Superior temporal gyrus (tissue), 1 donor: ENCODE results near the gene RNF103.
"Not testable (repeated sequence)": the region's sequence is repeated elsewhere in the genome, so short reads cannot be mapped to it uniquely, and the experiment has no call there.

Source experiments
- DNase-seq: peaks from one replicate; pipeline ENCODE4 v3.0.0-alpha.2; 2016; ENCODE audit errors: extremely low spot score

Gene RNF103, protein sequence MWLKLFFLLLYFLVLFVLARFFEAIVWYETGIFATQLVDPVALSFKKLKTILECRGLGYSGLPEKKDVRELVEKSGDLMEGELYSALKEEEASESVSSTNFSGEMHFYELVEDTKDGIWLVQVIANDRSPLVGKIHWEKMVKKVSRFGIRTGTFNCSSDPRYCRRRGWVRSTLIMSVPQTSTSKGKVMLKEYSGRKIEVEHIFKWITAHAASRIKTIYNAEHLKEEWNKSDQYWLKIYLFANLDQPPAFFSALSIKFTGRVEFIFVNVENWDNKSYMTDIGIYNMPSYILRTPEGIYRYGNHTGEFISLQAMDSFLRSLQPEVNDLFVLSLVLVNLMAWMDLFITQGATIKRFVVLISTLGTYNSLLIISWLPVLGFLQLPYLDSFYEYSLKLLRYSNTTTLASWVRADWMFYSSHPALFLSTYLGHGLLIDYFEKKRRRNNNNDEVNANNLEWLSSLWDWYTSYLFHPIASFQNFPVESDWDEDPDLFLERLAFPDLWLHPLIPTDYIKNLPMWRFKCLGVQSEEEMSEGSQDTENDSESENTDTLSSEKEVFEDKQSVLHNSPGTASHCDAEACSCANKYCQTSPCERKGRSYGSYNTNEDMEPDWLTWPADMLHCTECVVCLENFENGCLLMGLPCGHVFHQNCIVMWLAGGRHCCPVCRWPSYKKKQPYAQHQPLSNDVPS

DNA sequence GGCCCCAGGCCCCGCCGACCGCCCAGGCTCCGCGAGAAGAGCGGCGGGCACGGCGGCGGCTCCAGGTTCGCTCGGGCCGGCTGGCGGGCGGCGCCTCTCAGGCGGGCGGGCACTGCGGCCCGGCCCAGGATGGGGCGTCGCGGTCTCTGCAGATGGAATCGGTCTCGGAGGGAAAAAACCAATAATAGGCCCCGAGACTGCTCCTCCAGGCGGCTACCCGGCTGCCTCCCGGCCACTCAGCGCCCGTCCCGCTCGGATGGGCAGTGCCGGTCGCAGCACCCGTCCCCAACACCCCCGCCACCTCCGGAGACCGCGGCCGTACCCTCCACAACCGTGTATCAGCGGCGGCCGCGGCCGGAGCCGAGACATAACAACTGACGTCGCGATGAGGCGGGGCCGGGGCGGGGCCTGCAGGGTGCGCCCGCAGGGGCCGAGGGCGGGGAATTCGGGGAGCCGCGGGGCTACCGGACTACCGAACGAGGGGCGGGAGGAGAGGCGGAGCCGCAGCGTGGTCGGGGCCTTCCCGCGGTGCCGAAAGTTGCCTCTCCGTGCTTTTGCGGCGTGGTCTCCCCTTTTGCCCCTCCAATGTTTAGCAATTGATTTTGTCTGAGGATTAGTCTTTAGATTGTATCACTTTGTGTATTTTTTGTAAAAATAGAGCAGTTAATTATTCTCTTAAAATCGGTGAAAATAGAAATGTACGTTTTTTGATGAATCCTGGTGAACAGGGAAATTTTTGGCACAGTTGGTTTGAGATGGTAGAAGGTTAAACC, at the start of gene RNF103:
Gene RNF103 (minus strand): TSS at position 372 of the 773 bp plus-strand sequence. CDS start 979 bp downstream, outside the sequence.
- peak; percentile 90 for DNase-seq

DNA sequence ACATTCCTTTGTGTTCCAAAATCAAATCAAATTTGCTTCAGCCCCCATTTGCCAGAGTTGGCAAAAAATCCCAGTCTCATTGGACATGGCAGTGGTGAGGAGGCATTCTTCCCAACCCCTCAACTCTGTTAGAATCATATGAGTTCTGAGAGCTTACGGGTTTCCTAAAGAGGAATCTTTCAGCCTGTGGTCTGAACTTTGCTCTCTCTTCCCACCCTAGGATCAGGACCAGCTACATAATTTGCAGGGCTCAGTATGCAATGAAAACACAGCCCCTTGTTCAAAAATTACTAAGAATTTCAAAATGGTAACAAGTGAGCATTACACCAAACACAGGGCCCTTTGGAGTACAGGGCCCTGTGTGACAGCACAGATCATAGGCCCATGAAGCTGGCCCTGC, 49.3 kb upstream of the RNF103 start:
- no peak for DNase-seq

DNA sequence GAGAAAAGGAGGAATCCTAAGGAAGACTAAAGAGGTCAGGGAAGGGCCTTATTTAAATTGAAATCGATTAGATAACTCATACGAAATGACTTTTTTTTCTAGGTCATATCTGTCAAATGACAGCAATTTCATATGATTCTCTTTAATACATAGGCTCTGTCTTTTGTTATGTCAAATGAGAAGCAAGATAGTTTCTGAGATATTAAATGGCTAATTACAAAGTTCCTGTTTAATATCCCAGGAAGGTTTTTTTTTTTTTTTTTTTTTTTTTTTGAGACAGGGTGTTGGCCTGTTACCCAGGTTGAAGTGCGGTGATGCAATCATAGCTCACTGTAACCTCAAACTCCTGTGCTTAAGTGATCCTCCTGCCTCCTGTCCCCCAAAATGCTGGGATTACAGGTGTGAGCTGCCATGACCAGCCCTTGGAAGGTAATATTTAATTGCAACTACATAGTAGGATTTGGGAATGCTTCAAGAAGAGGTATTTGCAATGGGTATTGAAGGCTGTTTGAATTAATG, 48.4 kb upstream of the RNF103 start:
- DNase-seq = no peak

DNA sequence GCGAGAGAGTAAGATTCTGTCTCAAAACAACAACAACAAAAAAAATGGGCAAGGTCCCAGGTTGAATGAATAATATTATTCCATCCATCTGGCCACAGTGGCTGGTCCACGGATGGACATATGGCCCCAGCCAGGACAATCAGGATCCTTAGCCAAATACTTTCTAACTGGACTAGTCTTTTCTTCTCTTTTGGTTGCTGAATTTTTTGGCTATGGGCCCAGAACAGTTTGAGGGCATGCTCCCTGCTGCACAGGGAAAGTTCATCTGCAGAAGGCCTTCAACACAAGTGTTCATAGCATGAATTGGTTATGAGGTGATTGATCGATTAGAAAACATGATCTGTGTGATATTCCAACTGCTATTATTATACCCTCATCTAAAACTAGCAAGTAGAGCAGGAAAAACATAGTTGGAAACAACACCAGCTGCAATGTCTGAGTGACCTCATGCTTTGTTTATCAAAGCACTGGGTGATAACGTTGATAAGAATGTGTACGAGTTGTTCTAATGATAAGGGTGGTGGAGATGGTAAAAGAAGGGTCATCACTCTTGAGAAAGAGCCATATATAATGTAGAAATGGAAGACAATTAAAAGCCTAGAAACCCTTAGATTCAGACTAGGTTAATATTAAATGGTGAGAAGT, 47.8 kb upstream of the RNF103 start:
- no peak for DNase-seq

DNA sequence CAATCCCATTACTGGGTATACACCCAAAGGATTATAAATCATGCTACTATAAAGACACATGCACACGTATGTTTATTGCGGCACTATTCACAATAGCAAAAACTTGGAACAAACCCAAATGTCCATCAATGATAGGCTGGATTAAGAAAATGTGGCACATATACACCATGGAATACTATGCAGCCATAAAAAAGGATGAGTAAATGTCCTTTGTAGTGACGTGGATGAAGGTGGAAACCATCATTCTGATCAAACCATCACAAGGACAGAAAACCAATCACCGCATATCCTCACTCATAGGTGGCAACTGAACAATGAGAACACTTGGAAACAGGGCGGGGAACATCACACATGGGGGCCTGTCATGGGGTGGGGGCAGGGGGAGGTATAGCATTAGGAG, 45.7 kb upstream of the RNF103 start:
- DNase-seq = not testable (repeated sequence)

DNA sequence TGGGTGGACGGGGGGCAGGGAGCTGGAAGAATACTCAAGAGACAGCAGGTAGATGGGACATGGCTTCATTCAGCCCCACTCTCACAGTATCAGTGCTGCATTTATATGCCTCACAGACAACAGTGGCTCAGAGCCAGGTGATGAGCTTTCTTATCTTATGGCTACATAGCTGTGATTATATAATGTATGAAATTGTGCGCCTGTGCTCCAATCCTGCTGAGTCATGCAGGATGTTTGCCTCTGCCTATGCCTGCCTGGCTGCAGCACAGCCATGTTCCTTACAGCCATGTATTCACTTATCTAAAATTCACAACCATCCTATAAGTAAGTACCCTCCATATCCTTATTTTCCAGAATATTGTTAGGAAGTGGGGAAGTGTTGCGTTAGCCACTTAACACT, 37.7 kb upstream of the RNF103 start:
- no peak for DNase-seq

DNA sequence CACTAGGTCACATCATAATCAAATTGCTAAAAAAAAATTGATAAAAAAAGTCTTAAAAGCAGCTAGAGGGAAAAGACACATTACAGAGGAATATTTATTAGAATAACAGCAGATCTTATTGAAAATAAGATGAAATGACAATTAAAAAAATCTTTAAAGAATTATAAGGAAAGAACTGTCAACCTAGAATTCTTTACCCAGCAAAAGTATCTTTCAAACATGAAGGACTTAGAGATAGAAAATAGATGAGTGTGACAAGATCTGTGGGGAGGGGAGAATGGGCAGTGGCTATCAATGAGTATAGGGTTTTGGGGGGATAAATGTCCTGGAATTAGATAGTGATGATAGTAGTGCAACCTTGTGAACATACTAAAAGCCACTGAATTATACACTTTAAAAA, 26.5 kb upstream of the RNF103 start:
- DNase-seq = no peak

DNA sequence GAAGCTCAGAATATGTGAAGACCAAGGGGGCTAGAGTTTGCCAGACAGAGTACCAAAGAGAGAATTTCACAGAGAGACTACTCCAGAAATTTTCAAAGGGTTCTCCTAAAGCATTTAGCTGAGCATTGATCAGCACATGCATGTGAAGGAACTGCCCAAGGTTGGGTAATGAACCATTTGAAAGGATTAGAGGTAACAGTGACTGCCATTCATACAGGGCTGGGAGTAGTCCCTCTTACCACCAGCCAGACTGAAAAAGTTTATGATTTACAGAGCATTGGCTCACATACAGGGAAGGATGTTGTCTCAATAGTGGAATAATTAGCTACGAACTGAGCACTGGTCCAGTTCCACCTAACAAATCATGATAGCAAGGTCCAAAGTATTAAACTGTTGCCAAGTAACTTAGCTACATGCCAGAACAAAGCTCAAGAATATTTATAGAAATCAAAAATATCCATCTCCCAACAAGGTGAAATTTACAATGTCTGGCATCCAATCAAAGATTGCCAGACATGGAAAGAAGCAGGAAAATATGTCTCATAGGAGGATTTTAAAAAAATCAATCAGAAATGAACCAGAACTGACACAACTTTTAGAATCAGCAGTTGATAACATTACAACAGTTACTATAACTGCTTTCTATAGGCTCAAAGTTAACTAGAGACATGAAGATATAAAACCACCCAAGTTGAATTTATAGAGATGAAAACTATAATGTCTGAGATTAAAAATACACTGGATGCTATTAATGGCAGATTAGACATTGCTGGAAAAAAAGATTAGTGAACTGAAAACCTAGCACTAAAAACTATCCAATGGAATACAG, 25.7 kb upstream of the RNF103 start:
- DNase-seq = no peak

DNA sequence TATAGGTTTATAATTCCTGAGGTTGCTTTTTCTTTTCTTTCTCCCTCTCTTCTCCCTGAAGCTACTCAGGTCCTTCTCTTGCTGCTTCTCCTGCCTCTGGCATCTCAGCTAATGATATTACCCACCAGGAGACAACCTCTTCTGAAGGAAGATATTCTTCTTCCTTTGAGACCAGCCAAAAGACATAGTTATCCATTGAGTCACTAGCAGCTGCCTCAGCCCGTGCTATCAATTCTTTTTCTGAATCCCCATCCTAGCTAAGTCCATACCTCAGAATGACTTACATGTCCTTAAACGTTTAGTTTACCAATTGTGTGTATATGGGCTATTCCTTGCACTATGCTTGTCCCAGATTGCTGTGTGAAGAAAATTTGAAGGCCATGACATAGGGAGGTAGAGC, 25.0 kb upstream of the RNF103 start:
- no peak for DNase-seq

DNA sequence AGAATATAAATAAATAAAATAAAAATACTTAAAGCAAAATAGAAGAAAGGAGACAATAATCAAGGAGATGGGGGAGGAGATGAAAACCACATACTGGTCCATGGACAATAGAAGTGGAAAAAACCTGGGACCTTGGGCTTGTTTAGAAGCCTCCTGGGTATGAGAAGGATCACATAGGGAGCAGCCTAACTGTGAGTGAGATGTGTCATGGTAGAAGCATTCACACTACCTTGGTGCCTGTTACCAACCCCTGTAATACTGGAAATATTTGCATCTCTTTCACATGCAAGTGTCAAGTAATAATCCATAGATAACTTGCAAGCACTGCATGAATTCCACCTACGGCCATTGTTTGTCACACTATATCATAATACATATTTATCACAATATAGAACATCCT, 23.2 kb upstream of the RNF103 start:
- no peak for DNase-seq

DNA sequence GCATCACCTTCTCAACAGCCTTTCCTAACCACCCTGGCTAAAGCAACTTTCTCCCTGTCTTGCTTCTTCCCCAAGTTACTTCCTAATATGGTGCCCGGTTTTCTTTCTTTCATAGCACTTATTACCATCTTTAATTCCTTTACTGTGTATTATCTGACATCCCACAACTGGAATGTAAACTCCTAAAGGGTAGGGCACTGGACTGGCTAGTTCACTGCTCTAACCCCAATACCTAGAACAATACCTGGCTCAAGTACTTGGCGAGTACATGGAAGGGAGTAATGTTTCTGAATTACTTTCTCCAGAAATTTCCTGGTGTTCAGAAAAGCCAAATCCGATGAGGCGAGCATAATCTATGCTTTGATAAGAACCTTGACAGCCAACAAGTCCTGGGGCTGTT, 22.7 kb upstream of the RNF103 start:
- DNase-seq = no peak

DNA sequence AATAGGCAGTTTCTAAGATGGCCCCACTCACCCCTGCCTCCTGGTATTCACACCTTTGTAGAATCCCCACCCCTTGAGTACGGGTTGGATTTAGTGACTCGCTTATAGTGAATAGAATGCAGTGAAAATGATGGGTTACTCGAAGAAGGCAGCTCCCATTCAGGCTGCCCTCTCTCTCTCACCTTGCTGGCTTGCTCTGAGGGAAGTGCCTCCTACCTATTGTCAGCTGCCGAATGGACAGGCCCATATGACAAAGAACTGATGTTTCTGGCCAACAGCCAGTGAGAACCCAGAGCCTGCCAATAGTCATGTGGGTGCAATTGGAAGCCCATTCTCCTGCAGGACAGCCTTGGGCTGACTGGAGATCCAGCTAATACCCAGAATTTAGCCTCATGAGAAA, 22.1 kb upstream of the RNF103 start:
- no peak for DNase-seq

DNA sequence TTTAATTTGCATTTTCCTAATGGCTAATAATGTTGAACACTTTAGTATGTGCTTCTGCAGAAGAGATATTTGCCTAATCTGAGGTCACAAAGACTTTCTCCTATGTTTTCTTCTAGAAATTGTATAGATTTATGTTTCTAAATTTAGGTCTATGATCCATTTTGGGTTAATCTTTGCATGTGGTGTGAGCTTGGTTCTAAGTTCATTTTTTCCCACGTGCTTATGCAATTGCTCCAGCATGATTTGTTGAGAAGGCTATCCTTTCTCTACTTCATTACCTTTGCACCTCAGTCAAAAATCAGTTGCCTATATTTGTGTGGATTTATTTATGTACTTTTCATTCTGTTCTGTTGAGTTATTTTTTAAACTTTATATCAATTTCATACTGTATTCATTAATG, 15.0 kb upstream of the RNF103 start:
- DNase-seq = no peak

DNA sequence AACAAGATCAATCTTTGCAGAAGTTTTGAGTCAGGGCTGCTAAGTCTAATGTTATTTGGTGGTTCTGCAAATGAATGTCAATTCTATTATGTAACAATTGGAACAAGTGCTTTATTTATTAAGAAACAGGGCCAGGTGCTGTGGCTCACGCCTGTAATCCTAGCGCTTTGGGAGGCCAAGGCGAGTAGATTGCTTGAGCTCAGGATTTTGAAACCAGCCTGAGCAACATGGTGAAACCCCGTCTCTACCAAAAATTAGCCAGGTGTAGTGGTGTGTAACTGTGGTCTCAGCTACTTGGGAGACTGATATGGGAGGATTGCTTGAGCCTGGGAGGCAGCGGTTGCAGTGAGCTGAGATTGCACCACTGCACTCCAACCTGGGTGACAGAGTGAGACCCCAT, 13.2 kb upstream of the RNF103 start:
- no peak for DNase-seq

DNA sequence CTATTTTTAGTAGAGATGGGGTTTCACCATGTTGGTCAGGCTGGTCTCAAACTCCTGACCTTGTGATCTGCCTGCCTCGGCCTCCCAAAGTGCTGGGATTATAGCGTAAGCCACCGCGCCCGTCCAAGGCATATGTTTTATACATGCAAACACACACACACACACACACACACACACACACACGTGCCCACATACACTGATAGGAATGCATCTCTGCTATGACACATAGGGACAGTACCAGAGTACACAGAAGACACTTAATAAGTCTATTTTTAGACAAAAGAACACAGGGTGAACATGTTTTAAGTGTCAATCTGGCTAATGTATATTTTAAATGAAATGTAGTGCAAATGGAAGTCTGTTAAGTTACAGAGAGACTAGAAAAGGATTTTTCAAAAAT, 10.7 kb upstream of the RNF103 start:
- DNase-seq = no peak

DNA sequence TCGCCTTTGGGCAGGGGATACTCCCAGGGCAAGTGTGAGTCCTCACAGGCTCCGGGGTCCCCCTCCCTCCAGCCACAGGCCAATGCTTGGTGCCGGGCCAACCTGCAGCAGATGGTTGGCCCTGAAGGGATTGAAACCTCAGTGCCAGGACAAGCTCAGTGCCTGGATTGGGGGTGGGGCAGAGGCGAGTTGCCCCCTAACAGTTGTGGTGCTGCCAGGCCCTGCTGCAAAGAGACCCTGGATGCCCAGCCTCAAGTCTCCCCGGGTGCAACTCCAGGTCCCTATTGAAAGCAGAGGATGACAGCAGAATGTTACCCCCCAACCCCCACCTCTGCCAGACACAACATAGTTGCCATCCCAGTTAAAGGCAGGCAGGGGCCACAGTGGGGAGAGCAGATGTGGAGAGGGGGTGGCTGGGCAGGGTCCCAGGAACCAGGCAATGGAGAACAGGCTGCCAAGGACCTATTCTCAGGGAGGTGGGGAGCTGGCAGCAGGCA, 9.5 kb upstream of the RNF103 start:
- no peak for DNase-seq

DNA sequence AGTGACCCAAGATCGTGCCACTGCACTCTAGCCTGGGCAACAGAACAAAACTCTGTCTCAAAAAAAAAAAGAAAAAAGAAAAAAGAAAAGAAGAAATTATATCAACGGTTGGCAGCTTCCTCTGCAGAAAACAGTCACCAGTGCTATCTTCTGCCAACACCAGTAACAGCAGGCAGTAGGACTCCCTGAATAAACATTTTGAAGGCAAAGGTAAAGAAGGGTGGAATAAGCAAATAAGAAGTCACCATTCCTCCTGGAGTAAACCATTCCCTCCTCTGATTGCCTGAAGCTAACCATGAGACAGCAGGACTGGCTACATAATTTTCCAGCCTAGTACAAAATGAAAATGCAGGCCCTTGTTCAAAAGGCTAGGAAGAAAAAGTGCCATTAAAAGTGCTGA, 9.0 kb upstream of the RNF103 start:
- no peak for DNase-seq

DNA sequence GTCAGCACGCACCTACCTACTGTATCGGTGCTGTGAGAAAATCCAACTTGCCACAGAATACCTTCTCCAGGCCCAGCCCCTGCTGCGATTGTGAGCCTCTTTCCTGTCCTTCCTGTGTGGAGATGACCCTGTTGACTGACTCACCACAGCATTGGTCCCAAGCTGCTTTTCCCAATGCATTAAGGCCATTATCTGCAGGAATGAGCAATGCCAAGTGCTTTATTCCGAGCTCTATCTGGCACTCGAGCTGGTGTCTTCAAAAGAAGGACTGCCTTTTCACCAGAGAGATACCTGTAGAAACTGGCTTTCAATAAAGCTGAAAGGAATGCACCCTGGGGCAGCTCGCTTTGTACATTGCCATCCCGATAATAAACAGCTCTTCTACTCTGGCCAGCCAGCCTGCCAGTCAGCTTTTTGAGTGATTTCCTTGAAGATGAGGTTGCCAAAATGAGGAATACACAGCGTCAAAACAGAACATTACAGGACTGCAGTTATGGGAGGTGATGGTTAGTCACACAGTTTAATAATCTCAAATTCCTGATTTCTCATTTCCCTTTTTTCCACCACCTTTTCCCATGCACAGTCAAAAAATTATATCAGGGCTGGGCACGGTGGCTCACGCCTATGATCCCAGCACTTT, 8.3 kb upstream of the RNF103 start:
- DNase-seq = no peak

DNA sequence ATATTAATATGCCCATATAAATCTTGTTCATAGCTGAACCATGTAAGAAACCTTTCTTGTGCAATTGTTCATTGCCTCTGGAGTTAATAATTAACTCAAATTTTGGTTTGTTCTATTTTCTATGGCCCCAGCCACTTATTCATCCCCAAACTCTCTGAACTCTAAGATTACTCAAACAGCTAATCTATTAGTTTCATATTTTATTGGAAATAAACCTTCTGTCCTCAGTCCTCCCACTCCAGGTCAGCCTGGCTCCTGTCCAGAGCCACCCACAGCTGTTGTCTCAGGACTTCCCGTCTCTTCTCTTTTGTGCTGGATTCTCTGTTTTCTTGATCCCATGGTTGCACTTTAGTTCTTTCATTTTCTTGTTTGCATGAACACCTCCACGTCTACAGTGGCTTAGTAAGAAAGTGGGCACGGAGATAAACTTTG, 4.4 kb upstream of the RNF103 start:
- DNase-seq = no peak

DNA sequence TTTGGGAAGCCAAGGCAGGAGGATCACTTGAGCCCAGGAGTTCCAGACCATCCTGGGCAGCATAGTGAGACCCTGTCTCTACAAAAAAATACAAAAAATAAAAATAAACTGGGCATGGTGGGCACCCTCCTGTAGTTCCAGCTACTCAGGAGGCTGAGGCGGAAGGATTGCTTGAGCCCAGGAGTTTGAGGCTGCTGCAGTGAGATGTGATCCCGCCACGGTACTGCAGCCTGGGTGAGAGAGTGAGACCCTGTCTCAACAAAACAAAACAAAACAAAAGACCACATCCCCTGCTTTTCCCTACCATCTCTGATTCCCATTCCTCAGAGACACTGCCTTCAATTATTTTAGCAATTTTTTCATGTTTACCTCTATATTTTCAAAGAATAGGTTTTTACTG, 3.9 kb upstream of the RNF103 start:
- DNase-seq = no peak
